GM21367 (cell line): ENCODE data around the gene SNRPD2.
A peak's percentile ranks its signal among the peaks of the same experiment; 100 is the strongest.
"Not testable (repeated sequence)": the region's sequence is repeated elsewhere in the genome, so short reads cannot be mapped to it uniquely, and the experiment has no call there.

Experiments used
- ATAC-seq: cut with Tn5 transposase; IDR thresholded peaks from one replicate; pipeline ENCODE4 v1.9.1; 2021; ENCODE audit not compliant: unreplicated experiment

SNRPD2 gene

DNA sequence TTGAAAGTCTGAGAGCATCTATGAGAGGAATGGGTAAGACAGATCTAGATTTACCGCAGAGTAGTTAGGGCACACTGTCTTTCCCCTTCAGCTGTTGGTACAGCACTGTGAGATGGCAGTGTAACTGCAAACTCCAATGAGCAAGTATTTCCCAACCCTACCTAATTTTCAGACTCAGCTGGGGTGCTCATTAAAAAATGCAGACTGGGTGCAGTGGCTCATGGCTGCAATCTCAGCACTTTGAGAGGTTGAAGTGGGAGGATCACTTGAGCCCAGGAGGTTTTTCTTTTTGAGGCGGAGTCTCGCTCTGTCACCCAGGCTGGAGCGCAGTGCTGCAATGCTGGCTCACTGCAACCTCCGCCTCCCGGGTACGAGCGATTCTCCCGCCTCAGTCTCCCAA, 13.4 kb upstream of the SNRPD2 start:
- ATAC-seq = no peak

DNA sequence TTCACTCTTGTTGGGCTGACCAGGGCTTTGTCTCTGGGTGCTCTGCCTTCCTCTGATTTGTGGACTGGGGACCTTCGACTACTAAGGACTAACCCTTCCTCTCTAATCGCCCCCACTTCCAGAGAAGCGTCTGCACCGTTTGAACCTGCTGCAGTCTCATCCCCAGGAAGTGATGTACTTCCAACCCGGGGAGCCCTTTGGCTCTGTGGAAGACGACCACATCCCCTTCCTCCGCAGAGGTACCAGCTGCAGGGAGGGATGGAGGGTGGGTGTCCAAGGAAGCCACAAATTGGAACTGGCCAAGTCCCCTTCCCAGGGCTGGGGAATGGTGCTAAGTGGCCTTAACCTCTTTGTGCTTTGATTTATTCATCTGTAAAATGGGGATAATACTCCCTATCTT, 9.9 kb upstream of the SNRPD2 start:
- no peak for ATAC-seq

DNA sequence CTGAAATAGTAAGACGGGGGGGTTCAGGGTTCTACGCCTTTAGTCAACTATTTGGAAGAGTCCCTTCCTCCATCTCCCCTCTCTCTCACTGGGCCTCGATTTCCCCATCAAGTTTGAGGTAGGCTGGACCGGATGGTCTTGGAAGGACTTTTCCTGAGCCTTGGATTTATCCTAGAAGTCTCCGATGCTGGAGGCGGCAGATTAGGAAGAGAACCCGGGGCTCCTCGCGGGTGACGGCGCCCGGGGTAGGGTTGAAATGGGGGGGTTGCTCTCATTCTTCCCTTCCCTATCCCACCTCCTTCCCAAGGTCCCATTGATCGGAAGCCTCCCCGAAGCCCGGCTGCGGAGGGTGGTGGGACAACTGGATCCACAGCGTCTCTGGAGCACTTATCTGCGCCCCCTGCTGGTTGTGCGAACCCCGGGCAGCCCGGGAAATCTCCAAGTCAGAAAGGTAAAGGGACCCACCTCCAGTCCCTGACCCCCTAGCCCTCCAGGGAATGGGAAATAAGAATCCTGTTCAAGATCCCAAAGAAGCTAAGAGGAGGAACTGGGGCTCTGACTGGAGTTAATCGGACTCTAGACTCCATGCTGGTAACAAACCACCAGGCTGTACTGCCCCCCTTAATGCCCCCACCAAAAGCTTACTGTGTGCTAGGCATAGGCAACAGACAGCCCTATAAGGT, 1.5 kb upstream of the SNRPD2 start:
- ATAC-seq = no peak

DNA sequence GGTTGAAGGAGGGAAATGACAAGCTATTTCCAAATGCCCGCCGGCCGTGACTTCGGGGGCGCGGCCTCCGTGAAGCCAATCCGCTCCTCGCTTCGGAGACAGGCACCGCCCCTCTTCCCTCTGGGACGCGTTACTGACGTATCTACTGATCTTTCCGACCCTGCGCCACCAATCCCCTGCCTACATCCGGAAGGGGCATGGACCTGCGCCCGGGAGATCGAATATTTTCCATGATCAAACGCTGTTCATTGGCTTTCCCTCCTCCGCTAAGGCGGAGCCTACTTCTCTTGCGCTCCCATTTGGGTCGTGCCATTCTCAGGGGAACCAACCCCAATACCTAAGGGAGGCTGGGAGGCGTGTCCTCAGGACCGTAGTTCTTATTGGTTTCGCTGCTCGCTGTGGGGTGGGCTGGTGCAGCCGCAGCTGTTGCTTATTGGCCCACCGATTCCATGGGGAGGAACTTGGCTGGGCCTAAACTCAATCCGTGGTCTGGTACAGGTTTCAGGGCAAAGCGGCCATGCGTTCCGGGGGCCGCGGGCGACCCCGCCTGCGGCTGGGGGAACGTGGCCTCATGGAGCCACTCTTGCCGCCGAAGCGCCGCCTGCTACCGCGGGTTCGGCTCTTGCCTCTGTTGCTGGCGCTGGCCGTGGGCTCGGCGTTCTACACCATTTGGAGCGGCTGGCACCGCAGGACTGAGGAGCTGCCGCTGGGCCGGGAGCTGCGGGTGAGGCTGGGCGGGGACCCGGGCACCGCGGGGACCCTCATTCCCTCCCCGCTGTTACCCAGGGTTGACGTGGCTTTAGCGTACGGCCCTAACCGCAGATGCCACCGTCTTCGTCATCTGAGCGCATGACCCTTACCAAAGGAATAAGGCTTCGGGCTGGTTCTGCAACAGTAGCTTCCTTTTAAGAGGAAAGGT, 693 bp upstream of the SNRPD2 start, which contains the start of gene QPCTL:
TSS of gene QPCTL (plus strand) at position 480 of the 919 bp plus-strand sequence. CDS start at position 518, 38 bp downstream.
- peak; percentile 74 for ATAC-seq

DNA sequence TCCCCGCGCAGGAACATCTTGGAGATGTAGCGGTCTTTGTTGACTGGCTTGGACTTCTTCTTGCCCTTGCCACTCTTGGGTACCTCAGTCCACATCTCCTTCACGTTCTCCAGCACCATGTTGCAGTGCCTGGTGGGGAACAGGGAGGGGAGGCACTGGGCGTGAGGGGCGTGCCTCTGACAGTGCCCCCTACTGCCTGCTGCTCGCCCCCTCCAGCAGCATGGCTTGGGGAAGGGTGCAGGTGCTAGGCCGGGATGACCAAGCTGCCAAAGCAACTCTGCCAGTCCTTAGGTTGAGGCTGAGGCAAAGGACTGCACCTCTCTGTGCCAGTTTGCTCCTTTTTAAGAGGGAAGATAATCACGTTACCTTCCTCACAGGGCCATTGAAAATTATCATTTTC, 4.2 kb downstream of the SNRPD2 start:
- ATAC-seq = no peak

DNA sequence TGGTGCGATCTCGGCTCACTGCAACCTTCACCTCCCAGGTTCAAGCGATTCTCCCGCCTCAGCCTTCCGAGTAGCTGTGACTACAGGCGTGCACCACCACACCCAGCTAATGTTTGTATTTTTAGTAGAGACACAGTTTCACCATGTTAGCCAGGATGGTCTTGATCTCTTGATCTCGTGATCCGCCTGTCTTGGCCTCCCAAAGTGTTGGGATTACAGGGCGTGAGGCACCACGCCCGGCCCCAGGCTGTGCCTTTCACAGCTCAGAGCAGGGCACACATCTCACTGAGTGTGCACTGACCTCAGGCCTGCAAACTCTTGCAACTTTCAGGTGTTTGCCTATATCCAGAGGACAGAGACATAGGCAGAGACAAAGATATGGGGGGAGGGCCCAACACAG, 6.7 kb downstream of the SNRPD2 start:
- not testable (repeated sequence) for ATAC-seq

DNA sequence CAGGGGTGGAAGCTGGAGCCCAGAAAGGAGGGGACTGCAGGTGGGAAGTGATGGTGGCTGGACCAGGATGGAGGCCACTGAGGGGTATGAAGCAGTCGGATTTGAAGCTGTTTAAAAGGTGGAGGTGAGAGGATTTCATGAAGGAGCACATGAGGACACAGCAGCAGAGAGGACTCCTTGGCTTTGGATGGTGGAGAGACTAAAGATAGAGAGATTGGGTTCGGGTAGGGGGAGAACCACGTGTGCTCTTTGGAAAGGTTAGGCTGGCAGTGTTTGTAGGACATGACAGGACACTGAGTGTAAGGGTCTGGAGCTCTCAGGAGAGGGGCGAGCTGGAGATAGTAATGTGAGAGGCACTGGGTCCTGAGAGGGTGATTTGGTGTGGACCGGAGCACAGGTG, 8.8 kb downstream of the SNRPD2 start:
- ATAC-seq = no peak

DNA sequence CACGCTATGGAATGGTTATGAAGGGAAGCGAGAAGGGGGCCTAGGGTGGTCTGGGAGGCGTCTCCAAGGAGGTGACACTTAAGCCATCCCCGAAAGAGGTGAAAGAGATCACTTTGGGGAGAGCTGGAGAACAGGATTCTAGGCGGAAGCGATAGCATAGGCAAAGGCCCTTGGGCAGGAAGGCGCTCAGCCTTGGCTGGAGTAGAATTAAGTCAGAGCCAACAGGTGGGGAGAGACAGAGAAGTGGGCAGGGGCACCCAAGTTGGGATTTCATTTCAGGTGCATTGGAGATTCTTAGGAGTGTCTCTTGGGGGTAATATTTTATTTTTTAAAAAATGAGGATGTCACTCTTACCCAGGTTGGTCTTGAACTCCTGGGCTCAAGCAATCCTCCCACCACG, 9.6 kb downstream of the SNRPD2 start:
- no peak for ATAC-seq

DNA sequence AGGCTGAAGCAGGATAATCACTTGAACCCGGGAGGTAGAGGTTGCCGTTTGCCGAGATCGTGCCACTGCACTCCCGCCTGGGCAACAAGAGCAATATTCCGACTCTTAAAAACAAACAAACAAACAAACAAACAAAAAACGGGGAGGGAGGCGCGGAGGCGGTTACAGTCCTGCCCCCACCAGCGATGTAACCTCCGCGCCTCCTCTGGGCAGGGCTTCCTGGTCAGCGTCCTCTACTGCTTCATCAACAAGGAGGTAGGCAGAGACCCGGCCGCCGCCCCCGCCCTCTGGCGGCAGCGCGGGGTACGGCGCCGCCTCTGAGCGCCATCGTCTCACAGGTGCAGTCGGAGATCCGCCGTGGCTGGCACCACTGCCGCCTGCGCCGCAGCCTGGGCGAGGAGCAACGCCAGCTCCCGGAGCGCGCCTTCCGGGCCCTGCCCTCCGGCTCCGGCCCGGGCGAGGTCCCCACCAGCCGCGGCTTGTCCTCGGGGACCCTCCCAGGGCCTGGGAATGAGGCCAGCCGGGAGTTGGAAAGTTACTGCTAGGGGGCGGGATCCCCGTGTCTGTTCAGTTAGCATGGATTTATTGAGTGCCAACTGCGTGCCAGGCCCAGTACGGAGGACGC, 10.2 kb downstream of the SNRPD2 start:
- peak; percentile 52 for ATAC-seq

DNA sequence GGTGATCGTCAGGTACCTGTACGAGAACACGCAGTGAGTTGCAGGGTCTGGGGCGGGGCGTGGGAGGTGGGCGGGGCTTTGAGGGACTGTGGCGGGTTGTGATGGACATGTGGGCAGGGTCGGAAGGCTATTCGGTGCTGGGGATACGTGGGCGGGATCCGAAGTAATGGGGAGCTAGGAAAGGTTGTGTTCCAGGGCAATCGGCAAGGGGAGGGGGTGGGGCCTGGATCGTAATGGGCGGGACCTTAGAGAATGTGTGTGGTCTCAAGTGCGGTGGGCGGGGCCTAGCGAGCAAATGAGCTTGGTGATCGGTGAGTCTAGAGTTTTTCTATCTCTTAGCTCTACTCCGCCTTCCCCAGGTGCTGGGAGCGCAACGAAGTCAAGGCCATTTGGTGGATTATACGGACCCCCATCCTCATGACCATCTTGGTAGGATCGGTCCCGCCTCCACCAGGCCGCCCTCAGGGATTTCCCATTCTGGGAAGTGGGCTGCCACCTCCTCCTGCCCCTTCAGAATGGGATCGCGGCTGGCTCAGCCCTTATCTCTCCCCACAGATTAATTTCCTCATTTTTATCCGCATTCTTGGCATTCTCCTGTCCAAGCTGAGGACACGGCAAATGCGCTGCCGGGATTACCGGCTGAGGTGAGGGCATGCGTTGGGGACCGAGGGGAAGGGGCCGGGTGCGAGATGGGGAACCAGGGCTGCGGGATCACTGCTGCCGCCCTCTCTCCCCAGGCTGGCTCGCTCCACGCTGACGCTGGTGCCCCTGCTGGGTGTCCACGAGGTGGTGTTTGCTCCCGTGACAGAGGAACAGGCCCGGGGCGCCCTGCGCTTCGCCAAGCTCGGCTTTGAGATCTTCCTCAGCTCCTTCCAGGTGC, 14.2 kb downstream of the SNRPD2 start:
- ATAC-seq = no peak

DNA sequence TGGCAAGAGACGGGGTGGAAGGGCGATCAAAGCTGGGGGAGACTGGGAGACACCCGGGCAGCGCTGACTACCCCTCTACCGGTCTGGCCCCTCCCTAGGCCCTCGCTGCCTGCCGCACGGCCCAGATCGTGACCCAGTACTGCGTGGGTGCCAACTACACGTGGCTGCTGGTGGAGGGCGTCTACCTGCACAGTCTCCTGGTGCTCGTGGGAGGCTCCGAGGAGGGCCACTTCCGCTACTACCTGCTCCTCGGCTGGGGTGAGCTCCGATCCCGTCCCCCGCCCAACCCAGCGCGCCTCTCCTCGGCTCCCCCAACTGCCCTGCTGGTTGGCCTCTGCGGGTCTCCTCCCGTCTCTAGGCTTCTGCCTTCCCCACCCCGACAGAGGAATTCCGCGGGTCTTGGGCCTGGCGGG, 14.9 kb downstream of the SNRPD2 start:
- no peak for ATAC-seq

DNA sequence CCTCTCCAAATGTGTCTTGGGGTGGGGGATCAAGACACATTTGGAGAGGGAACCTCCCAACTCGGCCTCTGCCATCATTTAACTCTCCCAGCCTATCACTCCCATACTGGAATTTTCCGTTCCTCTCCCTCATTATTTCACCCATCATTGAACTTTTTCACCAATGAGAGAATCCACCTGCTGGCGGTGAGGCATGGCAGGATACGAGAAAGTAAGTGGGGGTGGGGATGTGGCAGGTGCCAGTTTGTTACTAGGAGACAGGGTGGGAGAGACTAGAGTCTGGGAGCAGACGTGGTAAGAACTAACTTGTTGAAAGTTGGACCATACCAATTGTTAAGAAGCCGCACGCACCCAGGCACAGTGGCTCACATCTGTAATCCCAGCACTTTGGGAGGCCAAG, 16.8 kb downstream of the SNRPD2 start:
- ATAC-seq = no peak

DNA sequence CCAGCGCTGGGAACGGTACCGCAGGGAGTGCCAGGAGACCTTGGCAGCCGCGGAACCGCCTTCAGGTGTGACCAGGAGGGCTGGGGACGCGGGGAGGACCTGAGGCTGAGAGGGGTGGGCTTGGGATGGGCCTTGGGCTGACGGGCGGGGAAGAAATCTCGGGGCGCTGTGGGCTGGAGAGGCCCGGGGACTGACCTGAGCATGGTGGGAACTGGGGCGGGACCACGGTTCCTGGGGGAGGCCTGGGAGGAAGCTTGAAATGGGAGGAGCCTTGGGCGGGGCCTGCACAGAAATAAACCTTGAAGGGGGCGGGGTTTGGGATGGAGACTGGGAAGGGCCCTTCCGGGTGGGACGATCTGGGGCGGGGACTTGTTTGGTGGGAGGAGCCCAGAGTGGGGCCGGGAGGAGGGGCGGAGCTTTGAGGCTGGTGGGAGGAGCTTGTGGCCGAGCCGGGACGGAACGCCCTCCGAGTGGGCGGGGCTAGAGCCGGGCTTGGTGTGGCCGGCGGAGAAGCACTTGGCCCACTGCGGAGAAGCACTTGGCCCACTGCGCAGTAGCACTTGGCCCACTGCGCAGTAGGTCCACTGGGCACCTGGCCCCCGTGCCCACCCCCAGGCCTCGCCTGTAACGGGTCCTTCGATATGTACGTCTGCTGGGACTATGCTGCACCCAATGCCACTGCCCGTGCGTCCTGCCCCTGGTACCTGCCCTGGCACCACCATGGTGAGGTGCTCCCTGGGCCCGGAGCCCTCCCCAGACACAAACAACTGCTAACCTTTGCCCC, 20.9 kb downstream of the SNRPD2 start:
- ATAC-seq = peak; percentile 45

DNA sequence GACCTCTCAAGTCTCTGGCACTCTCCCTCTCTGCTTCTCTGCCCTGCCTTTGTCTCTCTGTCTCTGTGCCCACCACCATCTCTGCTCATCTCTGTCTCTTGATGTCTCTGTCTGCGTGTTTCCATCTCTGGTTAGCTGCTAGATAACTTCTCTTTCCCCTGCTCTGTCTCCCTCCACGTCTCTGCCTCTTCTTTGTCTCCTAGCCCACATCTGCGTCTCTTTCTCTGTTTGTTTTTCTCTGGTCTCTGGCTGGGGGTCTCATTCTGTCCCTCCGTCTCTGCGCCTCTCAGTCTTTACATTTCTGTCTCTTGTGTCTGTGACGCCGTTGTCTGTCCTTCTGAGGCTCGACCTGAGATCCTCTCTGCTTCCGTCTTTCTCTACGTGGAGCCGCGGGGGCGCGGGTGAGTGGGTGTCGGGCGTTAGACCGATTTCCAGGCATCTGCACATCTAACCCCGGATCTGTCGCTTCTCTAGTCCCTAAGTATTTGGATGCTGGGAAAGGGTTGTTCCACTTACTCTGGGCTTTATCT, 23.3 kb downstream of the SNRPD2 start:
- ATAC-seq = no peak

DNA sequence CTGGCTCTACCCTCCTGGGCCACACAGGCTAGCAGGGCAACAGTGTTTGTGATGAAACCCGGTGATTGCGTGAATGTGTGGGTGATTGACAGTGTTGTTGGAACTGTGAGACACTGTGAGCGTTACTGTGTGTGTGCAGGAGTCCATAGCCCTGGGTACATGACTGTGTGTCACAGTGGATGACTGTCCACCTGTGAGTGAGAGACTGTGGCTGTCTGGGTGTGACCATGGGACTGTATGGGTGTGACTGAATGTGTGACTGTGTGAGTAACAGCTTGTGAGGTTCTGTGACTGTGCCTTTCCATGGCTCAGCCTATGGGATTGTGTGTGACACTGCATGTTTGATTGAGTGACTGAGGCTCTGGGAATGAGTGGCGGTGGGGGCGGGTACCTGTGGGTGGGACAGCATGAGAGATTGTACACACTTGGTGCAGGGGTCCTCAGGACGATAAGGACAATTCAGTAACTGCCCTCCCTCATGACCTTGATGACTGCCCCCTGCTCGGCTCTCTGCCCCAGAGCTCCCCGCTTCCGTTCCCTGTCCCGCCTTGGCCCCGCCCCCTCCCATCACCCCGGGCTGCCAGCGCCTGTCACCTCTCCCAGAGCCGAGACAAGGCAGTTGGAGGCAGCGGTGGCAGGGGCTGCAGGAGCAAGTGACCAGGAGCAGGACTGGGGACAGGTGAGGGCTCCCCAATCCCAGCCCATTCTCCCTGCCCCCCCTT, 24.0 kb downstream of the SNRPD2 start, which contains the start of gene GIPR:
TSS of gene GIPR (plus strand) at position 602 of the 722 bp plus-strand sequence. CDS start 1,300 bp downstream, outside the sequence.
- no peak for ATAC-seq

DNA sequence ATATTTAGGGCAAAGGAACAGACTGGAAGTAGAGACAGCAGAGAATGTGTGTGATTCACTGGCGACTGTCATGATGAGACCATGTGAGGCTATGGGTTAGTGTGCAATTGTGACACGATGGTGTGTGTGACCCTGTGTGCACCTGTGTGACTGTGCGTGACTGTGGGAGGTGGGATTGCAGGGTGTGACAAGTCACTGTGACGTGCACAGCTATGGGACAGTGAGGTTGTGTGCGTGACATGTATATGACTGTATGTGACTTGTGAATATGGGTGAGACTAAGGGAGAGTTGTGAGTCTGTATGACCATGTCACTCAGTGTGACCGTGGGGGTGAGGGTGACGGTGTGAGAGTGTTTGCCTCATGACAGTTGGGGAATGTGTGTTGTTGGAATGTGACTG, 27.2 kb downstream of the SNRPD2 start:
- no peak for ATAC-seq

DNA sequence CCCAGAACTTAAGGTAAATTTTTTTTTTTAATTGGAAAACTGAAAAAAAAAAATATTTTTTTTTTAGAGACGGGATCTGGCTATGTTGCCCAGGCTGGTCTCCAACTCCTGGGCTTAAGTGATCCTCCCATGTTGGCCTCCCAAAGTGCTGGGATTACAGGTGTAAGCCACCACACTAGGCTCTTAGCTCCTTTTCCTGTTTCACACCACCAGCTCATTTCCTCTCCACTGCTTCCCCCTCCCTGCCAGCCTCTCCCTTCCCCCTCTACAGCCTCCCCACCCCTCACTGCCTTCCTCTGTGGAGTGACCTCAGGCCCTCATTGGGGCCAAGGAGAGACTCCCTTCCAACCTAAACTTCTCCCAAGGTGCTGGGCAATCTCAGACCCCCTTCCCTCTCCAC, 28.0 kb downstream of the SNRPD2 start:
- ATAC-seq = no peak

DNA sequence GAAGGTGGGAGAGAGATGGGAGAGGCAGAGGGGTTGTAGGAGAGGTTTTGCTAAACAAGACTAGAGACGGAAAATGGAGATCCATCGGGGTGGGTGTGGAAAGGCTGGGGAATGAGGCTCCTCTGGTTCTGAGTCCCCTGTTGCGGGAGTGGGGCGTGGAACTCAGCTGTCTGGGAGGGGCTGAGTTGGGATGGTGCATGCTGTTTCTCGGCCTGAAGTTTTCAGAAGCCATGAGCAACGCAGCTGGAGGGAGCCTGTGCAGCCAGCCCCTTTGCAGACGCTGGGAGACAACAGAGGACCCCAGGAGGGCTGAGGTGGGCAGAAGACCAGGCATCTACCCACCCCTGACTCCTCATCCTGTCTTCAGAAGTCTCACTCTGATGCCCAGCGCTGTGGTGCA, 31.1 kb downstream of the SNRPD2 start:
- no peak for ATAC-seq
